NCI-H1417 treated with DMSO at 0.1 percent for 48 hours (cell line): ENCODE data around the gene CYTH1.

Source experiments
- DNase-seq: peaks from one replicate; lab custom pipeline; 2025; lab: John Stamatoyannopoulos, UW

Gene CYTH1

DNA sequence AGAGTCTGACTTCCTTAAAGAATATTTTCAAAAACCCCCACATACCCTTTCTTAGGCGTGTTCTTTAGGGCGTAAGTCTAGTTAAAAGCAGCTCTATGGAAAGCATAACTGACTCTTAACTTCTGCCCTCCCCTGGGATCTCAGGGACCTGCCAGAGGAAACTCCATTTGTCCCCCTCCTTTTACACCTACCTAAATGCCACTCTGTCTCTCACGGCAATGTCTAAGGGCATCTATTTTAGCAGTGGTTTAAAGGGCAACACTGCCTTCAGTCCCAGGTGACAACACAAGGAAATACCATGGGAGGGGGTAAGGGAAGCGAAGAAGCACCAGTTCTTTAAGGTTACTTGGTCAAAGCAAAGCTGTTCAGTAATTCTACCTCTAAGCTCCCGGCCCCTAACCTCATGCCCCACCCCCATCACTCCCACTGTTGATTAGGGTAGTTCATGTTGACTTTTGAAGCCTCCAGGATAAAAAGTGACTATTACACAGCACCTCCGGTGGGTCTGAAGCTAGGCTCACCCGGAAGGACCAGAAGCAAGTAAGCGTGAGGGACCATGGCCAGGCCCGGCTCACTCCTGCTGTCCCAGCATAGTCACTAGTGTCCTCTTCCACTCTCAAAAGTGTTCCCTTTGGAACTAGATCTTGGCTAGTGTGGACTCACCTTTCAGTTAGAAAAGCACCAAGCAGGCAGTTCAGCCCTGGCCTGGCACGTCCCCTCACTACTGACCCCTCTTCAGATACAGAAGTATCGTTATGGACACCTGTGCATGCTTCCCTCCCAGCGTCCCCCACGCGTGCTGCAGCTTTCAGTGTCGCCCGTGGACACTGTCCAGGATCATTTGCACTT lies 47.1 kb downstream of the CYTH1 start:
- no peak for DNase-seq

DNA sequence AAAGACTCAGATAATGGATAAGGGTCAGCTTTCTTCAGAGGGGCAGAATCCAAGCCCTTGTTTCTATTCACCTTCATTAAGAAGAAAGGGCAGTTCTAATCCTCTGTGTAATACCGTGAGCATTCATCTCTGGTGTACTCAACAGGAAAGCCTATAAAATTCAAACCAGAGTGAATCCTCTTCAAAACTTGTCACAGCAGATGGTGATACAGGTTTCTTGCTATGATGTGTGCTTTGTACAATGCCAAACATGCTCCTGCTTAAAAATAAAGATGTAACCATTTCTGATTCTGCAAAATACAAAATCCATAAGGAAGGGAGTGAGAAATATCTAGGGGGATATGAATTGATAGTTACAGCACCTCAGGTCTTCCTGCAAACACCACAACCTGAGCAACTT lies 49.7 kb downstream of the CYTH1 start:
- no peak for DNase-seq

DNA sequence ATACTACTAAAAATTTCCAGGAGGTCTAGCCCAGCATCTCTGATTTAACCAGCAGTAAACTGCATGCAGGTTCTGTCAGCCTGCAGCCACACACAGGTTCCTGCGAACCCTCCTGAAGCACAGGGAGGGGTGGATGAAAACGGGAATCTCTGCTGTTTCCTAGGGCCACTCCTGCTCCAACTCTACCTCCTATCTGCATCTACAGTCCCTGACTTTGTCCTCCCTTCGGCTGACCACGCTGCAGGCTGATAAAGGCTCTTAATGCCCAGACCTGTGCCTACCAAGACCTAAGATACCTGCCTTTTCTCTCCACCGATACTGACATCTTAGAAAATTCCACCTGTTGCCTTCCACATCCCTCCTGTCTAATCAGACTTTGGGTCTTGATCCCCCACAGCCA lies 50.2 kb downstream of the CYTH1 start:
- DNase-seq, result no peak

DNA sequence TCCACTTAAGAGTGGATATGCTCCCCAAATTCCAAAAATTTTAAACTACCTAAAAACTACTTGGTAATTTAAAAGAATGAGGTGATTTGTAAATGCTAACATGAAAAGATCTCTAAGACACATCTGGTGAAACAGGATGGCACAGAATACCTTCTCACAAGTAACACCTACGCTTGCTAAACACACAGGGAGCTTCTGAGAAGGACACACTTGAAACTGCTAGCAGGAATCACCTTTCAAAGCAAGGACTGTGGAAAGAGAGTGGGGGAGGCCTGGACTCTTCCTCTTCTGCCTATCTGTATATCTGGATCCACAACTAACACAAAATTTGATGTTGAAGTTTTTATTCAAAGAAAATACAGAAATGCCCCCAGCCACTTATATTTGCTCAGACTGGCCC lies 52.4 kb downstream of the CYTH1 start:
- no peak for DNase-seq

GRCh38 chr17:78728495-78728894 lies 53.6 kb downstream of the CYTH1 start:
- no peak for DNase-seq

DNA sequence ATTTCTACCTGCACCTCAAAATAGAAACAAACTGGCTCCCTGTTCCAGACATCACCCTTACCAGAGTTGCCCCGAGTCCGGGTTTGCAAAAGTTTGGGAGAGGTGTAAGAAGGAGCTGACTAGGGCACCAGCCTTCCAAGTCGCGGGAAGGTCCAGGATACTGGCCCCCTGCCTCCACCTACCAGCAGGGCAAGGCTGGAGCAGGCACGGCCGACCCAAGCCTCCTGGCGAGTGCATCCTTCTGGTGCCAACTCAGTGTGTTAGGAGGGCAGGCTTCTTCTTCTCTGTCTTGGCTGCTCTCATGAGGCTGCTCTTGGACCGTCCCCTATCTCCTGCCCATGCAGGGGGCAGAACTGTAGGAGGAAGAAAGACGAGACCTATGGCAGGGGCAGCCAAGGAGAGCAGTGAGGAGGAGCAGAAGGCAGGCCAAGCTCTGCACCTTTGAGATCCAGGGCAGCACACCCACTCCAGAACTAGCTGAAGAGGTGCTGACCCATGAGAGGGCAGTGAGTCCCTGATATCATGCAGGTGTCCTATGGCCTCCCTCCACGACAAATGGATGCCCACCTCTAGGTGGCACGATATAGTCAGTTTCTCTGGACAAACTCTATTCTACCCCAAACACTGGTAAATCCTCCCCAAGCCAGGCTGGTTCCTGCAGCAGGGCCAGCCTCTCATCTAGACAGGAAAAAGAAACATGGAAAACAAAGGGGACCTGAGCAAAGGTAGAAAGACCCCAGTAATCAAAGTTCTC lies 54.4 kb downstream of the CYTH1 start:
- DNase-seq, result no peak

DNA sequence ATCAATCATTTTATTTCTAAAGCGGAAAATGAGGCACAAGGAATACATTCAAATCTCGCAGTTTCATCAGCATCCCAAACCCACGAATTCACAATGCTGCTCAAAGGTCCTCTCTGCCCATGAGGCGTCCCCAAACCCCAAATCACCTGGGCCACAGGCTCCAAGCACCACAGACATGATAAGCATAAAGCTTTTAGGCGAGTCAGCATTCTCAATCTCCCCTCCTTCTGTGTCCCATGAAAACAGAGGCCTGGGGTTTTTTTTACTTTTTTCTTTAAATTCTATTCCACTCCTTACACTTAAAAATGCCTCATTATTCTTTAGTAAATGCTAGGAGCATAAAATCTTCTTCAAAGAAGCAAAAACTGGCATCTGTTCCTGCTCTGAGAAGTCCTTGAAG lies 55.0 kb downstream of the CYTH1 start:
- no peak for DNase-seq

GRCh38 chr17:78726513-78726912 lies 55.6 kb downstream of the CYTH1 start:
- DNase-seq, result no peak

DNA sequence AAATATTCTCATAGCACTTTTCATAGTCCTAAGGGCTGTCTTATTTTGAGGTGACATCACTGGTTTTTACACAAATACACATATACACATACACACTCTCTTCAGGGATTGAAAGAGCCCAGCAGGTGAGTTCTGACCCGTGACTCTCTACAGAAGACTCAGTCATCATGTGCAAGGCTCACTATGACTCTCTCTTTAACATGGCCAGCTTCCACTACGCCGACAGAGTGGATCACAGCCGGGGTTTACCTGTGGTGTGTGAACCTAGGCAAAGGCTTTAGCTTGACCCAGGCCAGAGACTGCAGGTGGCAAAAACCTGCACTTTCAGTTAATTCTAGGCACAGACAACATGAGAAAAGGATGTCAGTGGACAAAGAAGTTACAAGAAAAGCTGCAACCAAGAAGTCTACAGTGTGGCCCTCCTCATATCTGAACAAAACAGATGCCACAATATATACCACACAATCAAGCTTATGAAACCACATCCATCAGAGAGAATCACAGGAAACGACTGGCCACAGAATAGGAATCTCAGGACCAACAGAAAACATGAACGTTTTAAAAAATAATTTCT lies 56.5 kb downstream of the CYTH1 start:
- no peak for DNase-seq

- DNase-seq, result no peak
Observed at GRCh38 chr17:78724999-78725398, 57.1 kb downstream of the CYTH1 start.

- no peak for DNase-seq
Observed at GRCh38 chr17:78724544-78724943, 57.5 kb downstream of the CYTH1 start.

GRCh38 chr17:78723957-78724356 lies 58.1 kb downstream of the CYTH1 start:
- no peak for DNase-seq

DNA sequence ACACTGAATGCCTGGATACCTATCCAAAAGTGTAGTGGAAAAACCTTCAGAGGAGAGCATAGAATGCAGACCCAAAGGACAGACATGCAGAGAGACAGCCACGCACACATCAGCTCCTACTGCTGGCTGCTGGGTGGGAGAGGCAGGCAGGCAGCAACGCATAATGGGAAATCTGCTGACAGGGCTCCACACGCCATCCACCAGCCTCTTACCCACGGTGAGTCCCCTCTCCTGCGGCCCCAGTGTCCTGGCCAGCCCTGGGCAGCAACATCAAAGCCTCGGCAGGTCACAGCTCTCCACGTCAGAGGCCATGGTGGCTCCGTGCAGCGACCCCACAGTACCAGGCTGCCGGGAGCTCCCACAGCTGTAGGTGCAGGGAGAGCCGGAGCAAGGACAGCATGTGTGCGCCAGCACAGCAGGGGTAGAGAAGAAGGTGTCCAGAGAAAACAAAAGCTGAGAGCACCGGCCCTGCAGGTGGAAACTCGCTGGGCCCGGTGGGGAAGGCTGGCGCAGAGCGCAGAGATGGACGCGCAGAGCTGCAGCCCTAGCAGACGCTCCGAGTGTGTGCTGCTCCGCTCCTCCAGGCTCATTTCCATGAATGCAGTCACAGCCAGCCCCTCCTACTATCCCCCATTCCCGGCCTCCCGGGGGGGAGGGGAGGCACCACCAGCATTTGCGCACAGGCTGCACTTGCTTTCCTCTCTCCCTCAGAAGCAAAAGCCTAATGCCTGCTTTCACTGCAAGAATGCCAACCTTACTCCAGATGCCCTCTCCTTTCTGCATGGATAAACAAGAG lies 58.9 kb downstream of the CYTH1 start:
- DNase-seq, result peak; percentile 38

DNA sequence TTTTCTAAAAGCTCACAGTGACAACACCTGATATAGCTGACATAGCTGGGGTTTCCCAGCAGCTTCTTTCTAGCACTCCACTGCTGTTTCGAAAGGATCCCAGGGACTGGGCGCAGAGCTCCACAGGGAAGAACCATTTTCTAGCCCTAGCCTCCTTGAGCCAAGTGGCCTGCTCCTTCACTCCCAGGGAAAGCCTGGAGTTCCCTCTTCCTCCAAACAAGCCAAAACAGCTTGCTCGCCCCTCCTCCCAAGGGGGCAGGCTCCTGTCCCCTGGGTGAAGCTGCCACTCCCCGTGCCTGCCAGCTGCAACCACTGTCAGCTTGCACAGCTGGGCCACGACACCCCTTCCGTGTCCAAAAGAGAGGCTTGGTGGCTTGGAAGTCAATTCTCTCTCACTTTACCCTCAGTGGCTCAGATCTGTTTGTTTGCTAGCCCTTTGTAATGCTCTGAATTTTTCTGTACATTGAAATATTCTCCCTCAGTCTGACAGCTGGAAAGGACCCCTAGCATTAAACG lies 59.8 kb downstream of the CYTH1 start:
- DNase-seq, result no peak

GRCh38 chr17:78719630-78720298 lies 62.3 kb downstream of the CYTH1 start:
- no peak for DNase-seq

DNA sequence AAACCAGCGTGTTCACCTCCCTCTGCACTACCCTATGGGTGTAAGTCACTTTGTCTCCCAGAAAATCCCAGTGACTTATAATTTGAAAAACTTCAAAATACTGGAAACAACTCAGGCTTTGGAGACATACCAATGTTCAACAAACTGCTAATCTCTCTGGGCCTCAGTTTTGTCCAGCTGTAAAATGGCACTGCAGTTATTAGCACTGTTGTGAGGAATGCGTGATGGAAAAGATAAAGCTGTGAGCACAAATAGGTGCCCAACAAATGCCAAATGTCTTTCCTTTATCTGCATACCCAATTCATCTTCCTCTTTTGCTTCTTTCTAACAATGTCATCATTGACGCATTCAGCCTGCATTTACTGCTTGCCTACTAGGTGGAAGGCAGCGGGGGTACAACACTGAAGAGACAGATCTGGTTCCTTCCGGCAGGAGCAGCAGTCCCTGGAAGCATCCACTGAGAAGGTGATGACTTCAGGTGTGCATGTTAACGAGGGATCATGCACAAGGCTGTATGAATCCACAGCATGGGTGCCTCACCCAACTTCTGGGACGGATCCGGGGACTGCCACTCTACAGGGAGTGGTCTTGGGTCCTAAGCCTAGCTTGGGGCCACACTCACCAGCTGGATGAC lies 63.4 kb downstream of the CYTH1 start:
- no peak for DNase-seq

DNA sequence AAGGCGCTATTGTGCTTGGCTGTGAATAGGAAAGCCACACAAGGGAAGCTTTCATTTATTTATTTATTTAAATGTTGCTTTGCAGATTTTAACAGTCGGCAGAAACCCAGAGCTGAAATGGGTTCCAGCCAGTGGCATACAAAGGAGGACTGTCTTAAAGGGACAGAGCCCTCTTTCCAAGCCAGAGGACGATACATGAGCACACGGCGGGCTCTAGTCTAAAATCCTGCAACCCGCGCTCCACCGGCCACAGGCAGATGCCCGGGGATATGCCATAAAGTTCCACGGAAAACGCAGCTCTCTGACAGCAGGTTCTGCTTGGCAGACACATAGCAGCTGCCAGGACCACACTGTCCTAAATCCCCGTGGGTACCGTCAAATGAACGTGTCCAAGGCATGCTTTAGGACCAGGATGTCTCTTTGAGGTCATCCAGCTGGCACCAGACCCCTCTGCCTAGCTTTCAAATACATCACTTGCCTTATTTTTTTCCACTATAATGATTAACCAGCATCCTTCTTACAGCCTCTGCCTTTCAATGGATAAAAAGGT lies 64.6 kb downstream of the CYTH1 start:
- DNase-seq, result no peak

DNA sequence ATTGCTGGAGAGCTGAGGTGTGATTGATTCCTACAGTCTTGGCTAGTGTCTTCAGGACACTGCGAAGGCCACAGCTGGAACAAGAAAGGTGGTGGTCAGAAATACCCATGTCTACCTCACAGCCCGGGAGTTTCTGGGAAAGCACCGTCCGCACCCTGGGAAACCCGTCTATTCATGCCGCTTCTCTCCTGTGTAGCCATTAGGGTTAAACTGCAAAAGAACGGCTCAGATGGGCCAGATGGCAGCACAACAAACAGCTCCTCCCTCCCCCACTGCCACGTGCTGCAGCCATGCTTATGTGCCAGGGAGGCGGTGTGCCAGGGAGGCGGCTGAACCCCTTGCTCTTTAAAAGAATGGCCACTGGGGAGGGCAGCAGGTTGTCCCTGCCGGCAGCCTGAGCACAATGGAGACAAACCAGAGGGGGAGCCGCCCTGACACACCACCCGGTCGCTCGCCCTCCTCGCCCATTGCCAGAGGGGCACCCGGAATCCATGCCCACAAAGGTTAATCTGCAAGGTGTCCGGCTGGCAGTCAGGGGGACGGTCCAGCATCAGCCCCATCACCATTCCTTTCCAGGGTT lies 65.2 kb downstream of the CYTH1 start:
- peak; percentile 42 for DNase-seq

DNA sequence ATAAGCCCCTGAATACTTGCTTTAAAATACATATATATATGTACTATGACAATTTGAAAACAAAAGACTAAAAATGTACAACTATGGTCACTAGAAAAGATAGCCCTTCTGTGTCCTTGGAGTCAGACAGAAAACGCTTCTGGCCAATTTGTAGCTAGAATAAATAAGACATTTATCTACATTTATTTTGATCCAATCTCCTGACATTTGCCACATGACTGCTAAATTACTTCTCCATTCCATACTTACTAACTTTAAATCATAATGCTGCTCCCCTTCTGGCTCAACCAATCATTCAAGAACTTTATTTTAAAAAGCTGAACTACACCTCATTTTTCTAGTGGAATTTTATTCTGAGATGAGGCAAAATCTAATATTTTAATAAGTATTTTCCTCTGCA lies 65.8 kb downstream of the CYTH1 start:
- no peak for DNase-seq

DNA sequence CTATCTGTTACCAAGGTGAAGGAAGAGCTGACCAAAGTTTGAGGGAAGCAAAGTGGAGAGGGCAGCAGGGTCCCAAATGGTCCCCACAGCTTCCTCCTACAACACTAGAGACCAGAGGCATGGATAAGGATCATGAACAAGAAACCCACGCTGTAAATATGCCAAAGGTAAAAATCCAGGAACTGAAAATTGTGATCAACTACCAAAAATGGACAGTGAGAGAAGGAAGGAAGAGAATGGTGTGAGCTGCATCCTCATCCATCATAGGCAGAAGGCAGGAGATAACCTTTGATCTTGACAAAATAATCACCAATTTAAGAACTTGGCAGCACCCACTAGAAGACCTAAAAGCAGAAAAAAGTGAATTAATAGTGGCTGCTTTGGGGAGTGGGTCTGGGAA lies 66.2 kb downstream of the CYTH1 start:
- no peak for DNase-seq
